ENCODE results near the gene MITF.
"Not testable (repeated sequence)": the region's sequence is repeated elsewhere in the genome, so short reads cannot be mapped to it uniquely, and the experiment has no call there.

Gene MITF

DNA sequence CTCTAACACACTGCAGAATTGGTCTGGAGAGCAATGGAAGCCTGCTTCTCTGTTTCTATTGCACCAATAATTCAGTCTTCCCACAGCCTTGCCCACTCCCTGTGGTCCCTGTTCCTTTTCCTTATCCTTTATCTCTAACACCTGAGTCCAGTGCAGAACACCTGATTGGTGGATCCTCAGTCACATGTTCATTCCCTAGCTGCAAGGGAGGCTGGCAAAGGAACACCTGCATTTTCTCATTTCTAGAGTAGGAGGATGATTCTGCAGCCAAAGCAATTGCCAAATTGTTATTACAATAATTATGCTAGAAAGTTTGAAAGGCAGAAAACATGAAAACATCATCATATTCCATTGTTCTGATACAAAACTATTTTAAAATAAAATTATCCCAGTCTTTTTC, 176.5 kb downstream of the MITF start:
- Histone ChIP-seq H3K9ac (ENCODE audit: low read depth, low read length) (no peak overlapping the region), H3K36me3 (ENCODE audit: insufficient read depth, low read length) (no peaks in the 10 kb centered on the region), H3K9me3 (ENCODE audit: control insufficient read depth, insufficient read depth, low read length) (no peaks in the 10 kb centered on the region; the same call in 1 of the 2 replicates), H3K4me1 (ENCODE audit: insufficient read depth, low read length) (no peaks in the 10 kb centered on the region)

- not testable (repeated sequence) for H3K9ac ChIP-seq (ENCODE audit: low read depth, low read length); H3K9me3 ChIP-seq (ENCODE audit: control insufficient read depth, insufficient read depth, low read length); H3K4me1 ChIP-seq (ENCODE audit: insufficient read depth, low read length); H3K36me3 ChIP-seq (ENCODE audit: insufficient read depth, low read length)
These were observed 180.7 kb downstream of the MITF start for GRCh38 chr3:69920009-69920408.

GRCh38 chr3:69921651-69922050, 182.4 kb downstream of the MITF start:
- no peaks in the 10 kb centered on the region for H3K36me3 ChIP-seq (ENCODE audit: insufficient read depth, low read length)
- H3K9ac ChIP-seq (ENCODE audit: low read depth, low read length), result no peak overlapping the region
- H3K9me3 ChIP-seq (ENCODE audit: control insufficient read depth, insufficient read depth, low read length), result no peaks in the 10 kb centered on the region
- H3K4me1 ChIP-seq (ENCODE audit: insufficient read depth, low read length), result no peaks in the 10 kb centered on the region

- Histone ChIP-seq H3K36me3 (ENCODE audit: insufficient read depth, low read length) (no peaks in the 10 kb centered on the region), H3K4me1 (ENCODE audit: insufficient read depth, low read length) (no peaks in the 10 kb centered on the region), H3K9me3 (ENCODE audit: control insufficient read depth, insufficient read depth, low read length) (no peaks in the 10 kb centered on the region), H3K9ac (ENCODE audit: low read depth, low read length) (no peak overlapping the region)
These were observed 183.3 kb downstream of the MITF start for GRCh38 chr3:69922521-69923000.

- Histone ChIP-seq H3K4me1 (ENCODE audit: insufficient read depth, low read length) (no peaks in the 10 kb centered on the region), H3K9me3 (ENCODE audit: control insufficient read depth, insufficient read depth, low read length) (no peaks in the 10 kb centered on the region), H3K36me3 (ENCODE audit: insufficient read depth, low read length) (no peaks in the 10 kb centered on the region), H3K9ac (ENCODE audit: low read depth, low read length) (no peak overlapping the region)
These were observed 186.2 kb downstream of the MITF start for GRCh38 chr3:69925506-69925905.

GRCh38 chr3:69926385-69926784, 187.1 kb downstream of the MITF start:
- Histone ChIP-seq H3K9me3 (ENCODE audit: control insufficient read depth, insufficient read depth, low read length) (no peaks in the 10 kb centered on the region), H3K4me1 (ENCODE audit: insufficient read depth, low read length) (no peaks in the 10 kb centered on the region), H3K9ac (ENCODE audit: low read depth, low read length) (no peak overlapping the region), H3K36me3 (ENCODE audit: insufficient read depth, low read length) (no peaks in the 10 kb centered on the region)

DNA sequence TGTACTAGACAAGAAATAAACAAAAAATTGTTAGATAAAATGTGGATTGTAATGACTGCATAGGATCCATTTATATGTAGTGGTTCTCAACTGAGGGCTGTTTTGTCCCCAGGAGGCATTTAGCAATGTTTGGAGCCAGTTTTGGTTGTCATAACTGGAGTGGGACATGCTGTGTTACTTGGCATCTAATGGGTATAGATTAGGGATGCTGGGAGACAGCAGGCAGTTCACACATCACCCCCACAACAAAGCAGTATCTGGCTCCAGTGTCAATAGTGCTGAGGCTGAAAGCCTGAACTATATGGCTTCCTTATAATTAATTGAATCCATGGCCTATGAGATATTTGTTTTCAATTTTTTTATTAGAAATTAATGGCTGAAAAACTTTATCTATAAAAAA, 188.3 kb downstream of the MITF start:
- H3K4me1 ChIP-seq (ENCODE audit: insufficient read depth, low read length), result no peaks in the 10 kb centered on the region
- H3K36me3 ChIP-seq (ENCODE audit: insufficient read depth, low read length), result no peaks in the 10 kb centered on the region
- no peak overlapping the region for H3K9ac ChIP-seq (ENCODE audit: low read depth, low read length)
- H3K9me3 ChIP-seq (ENCODE audit: control insufficient read depth, insufficient read depth, low read length), result no peaks in the 10 kb centered on the region

- Histone ChIP-seq H3K9ac (ENCODE audit: low read depth, low read length) (no peak overlapping the region), H3K4me1 (ENCODE audit: insufficient read depth, low read length) (no peaks in the 10 kb centered on the region), H3K9me3 (ENCODE audit: control insufficient read depth, insufficient read depth, low read length) (no peaks in the 10 kb centered on the region), H3K36me3 (ENCODE audit: insufficient read depth, low read length) (no peaks in the 10 kb centered on the region)
These were observed 189.8 kb downstream of the MITF start for GRCh38 chr3:69929019-69929418.

DNA sequence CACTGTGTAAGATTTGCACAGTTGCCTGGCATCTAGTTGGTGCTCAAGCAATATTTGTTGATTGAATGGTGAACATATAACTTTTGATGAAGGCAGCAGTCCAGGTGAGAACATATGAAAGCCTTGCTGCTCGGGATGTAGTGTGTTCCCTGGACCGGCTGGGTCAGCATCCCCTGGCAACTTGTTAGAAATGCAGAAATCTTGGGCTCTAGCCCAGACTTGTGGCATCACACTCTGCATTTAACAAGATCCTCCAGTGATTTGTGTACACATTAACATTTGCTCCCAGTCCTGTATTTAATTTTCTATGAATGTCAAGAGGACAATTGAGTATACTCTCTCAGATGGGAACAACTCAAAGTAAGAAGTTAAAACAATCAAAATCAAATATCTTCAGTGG, 191.3 kb downstream of the MITF start:
- Histone ChIP-seq H3K36me3 (ENCODE audit: insufficient read depth, low read length) (no peaks in the 10 kb centered on the region), H3K9ac (ENCODE audit: low read depth, low read length) (no peak overlapping the region), H3K9me3 (ENCODE audit: control insufficient read depth, insufficient read depth, low read length) (no peaks in the 10 kb centered on the region), H3K4me1 (ENCODE audit: insufficient read depth, low read length) (no peaks in the 10 kb centered on the region)

- no peak overlapping the region for H3K9ac ChIP-seq (ENCODE audit: low read depth, low read length)
- H3K36me3 ChIP-seq (ENCODE audit: insufficient read depth, low read length), result no peaks in the 10 kb centered on the region
- H3K9me3 ChIP-seq (ENCODE audit: control insufficient read depth, insufficient read depth, low read length), result no peaks in the 10 kb centered on the region
- H3K4me1 ChIP-seq (ENCODE audit: insufficient read depth, low read length), result no peaks in the 10 kb centered on the region
These were observed 192.8 kb downstream of the MITF start for GRCh38 chr3:69932087-69932486.

GRCh38 chr3:69932501-69932900, 193.2 kb downstream of the MITF start:
- no peak overlapping the region for H3K9ac ChIP-seq (ENCODE audit: low read depth, low read length)
- no peaks in the 10 kb centered on the region for H3K9me3 ChIP-seq (ENCODE audit: control insufficient read depth, insufficient read depth, low read length)
- H3K4me1 ChIP-seq (ENCODE audit: insufficient read depth, low read length), result no peaks in the 10 kb centered on the region
- no peaks in the 10 kb centered on the region for H3K36me3 ChIP-seq (ENCODE audit: insufficient read depth, low read length)

DNA sequence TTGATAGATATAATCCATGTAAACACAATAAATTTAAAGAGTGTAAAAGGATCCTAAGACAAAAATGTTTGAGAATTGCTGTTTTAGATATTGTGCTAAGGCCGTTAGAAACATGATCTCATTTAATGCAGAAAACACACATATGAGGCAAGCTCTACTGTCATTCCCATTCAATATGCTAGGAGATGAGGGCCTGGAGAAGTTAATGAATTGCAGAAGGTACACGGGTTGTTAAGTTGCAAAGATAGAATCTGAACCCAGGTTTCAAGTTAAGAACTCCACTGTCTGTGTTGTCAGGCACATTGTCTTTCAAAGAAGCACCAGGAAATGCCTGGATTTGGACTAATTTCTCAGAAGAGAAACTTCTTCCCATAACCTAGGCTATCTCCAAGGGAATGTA, 195.1 kb downstream of the MITF start:
- Histone ChIP-seq H3K4me1 (ENCODE audit: insufficient read depth, low read length) (no peaks in the 10 kb centered on the region), H3K9ac (ENCODE audit: low read depth, low read length) (no peak overlapping the region), H3K9me3 (ENCODE audit: control insufficient read depth, insufficient read depth, low read length) (no peaks in the 10 kb centered on the region), H3K36me3 (ENCODE audit: insufficient read depth, low read length) (no peaks in the 10 kb centered on the region)

DNA sequence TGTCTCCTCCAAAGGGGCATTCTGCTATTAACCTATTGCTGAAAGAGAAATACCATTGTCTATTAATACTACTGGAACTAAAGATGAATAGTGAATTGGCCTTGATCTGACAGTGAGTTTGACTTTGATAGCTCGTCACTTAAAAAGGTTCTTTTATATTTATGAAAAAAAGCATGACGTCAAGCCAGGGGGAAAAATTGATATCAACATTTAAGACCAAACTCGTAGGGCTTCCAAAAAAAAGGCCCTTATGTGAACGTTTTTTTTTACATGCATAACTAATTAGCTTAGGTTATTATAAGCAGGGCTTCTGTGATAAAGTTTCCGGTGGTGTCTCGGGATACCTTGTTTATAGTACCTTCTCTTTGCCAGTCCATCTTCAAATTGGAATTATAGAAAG, 197.0 kb downstream of the MITF start:
- Histone ChIP-seq H3K4me1 (ENCODE audit: insufficient read depth, low read length) (no peaks in the 10 kb centered on the region), H3K36me3 (ENCODE audit: insufficient read depth, low read length) (no peaks in the 10 kb centered on the region), H3K9me3 (ENCODE audit: control insufficient read depth, insufficient read depth, low read length) (no peaks in the 10 kb centered on the region), H3K9ac (ENCODE audit: low read depth, low read length) (no peak overlapping the region)

GRCh38 chr3:69938061-69938460, 198.8 kb downstream of the MITF start:
- Histone ChIP-seq H3K9ac (ENCODE audit: low read depth, low read length) (no peak overlapping the region), H3K36me3 (ENCODE audit: insufficient read depth, low read length) (no peaks in the 10 kb centered on the region), H3K4me1 (ENCODE audit: insufficient read depth, low read length) (no peaks in the 10 kb centered on the region), H3K9me3 (ENCODE audit: control insufficient read depth, insufficient read depth, low read length) (no peaks in the 10 kb centered on the region)

GRCh38 chr3:69938931-69939330, 199.7 kb downstream of the MITF start:
- Histone ChIP-seq H3K36me3 (ENCODE audit: insufficient read depth, low read length) (no peaks in the 10 kb centered on the region), H3K4me1 (ENCODE audit: insufficient read depth, low read length) (no peaks in the 10 kb centered on the region), H3K9me3 (ENCODE audit: control insufficient read depth, insufficient read depth, low read length) (no peaks in the 10 kb centered on the region), H3K9ac (ENCODE audit: low read depth, low read length) (no peak overlapping the region)

DNA sequence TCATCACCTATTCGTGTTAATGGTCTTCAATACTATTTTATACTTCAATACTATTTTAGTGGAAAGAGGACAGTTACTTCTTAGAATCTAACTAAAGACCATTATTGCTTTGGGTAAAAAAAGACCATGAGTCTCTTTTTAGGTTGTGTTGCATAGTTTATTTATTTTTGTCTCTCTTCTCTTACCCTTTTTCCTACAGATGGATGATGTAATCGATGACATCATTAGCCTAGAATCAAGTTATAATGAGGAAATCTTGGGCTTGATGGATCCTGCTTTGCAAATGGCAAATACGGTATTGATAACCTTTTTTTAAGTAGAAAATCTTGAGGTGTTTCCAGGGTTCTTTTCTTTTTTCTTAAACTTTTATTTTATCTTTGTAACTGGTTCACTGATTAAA, 201.8 kb downstream of the MITF start:
- H3K9me3 ChIP-seq (ENCODE audit: control insufficient read depth, insufficient read depth, low read length), result no peaks in the 10 kb centered on the region
- no peaks in the 10 kb centered on the region for H3K36me3 ChIP-seq (ENCODE audit: insufficient read depth, low read length)
- H3K9ac ChIP-seq (ENCODE audit: low read depth, low read length), result no peak overlapping the region
- peaks cover 5% of the 10 kb centered on the region; the same call in 1 of the 2 replicates for H3K4me1 ChIP-seq (ENCODE audit: insufficient read depth, low read length)
